Measurements from ENCODE around the gene TIMP2.
A peak's percentile ranks its signal among the peaks of the same experiment; 100 is the strongest.

The TIMP2 gene

GRCh38 chr17:78865682-78866390 lies 59.4 kb downstream of the TIMP2 start:
- DNase-seq (ENCODE audit: low read depth), result peak; percentile 60

GRCh38 chr17:78864117-78864516 lies 61.1 kb downstream of the TIMP2 start:
- no peak for DNase-seq (ENCODE audit: low read depth)

DNA sequence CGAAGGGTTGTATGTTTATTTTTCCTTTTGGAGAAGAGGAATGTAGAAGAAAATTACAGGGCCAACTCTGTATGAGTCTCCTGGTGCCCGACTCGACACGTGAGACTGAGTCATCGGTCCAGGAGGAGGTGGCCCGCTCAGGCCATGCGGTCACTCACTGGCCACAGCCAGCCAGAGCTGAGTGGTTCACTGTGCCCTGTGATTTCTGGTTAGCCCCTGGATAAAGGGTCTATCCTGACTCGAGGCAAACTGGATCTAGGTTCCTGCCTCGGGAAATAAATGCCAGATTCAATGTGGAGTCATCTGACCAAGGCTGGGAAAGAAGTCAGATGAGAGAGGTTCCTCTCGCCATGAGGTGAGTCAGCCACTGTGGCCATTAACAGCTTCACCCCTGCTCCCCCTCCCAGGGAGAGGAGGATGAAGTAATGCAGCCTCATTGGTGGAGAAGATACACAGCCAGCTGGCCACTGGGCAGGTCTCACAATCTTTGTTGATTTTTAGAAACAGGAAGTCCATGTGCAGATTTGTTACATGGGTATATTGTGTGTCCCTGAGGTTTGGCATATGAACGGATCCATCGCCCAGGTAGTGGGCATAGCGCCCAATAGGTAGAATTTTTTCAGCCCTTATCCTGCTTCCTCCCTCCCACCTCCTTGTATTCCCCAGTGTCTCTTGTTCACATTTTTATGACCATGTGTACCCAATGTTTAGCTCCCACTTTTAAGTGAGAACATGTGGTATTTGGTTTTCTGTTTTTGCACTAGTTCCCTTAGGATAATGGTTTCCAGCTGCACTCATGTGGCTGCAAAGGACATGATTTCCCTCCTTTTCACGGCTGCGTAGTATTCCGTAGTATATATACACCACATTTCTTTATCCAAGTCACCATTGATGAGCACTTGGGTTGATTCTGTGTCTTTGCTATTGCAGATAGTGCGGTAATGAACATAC lies 62.8 kb downstream of the TIMP2 start:
- peak; percentile 91 for DNase-seq (ENCODE audit: low read depth)

- DNase-seq (ENCODE audit: low read depth), result no peak
Measured at GRCh38 chr17:78861229-78861628, 64.0 kb downstream of the TIMP2 start.

DNA sequence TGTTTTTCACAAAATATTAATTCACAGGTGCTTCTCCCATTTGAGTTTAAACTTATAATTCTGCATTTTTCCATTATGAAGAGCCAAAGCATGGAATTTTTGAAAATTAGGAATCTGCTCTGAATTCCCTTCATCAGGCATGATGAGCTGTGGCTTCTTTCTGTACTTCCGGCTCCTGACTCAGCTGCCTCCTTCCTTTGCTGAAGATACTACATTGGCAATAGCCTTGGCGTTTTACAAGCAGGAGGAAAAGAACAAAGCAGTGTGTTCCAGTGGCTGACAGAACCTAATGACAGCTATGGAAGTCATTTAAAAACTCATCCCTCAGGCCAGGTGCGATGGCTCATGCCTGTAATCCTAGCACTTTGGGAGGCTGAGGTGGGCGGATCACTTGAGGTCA lies 66.1 kb downstream of the TIMP2 start:
- DNase-seq (ENCODE audit: low read depth), result no peak

- DNase-seq (ENCODE audit: low read depth), result no peak
Measured at GRCh38 chr17:78857266-78857665, 67.9 kb downstream of the TIMP2 start.

DNA sequence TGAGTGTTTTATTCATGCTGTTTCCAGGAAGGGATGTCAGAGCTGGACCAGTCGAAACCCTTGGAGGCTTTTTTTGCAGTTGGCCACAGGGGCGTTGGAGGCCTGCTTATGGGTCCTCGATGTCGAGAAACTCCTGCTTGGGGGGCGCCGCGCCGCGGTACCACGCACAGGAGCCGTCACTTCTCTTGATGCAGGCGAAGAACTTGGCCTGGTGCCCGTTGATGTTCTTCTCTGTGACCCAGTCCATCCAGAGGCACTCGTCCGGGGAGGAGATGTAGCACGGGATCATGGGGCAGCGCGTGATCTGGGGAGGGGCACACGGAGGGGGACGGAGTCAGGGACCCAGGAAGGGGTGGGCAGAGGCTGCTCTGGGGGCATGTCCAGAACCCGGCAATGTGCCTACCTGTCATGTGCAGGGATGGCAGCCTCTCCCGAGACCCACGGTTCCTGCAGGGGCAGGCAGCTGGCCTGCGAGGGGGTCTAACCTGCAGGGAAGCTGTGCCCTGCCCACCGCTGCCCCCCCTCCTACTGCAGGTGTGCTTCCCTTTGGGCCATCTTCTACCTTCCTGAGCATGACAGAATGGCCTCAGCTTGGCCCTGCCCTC lies 69.5 kb downstream of the TIMP2 start:
- DNase-seq (ENCODE audit: low read depth), result no peak

- DNase-seq (ENCODE audit: low read depth), result no peak
Measured at GRCh38 chr17:78854508-78854907, 70.7 kb downstream of the TIMP2 start.

DNA sequence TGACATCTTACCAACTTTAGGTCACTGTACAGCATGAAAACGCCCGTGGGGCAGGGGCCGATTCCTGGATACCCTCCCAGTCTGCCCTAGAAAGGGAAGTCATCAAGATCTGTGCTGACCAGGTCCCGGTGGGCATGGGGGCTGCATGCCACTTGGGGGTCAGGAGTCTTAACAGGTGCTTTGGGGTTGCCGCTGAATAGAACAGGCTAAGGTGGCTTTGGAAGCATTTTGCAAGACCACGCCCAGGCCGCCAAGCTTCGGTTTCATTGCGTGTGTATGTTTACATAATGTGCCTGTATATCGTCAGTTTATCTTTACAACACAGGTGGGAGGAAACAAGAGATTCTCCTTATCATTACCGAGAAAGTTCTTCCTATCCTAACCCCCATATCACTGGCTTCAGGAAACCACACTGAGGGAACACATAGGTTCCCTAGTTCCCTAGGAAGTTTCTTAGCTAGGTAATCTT lies 71.2 kb downstream of the TIMP2 start:
- DNase-seq (ENCODE audit: low read depth), result no peak

GRCh38 chr17:78852709-78853121 lies 72.5 kb downstream of the TIMP2 start:
- no peak for DNase-seq (ENCODE audit: low read depth)

- no peak for DNase-seq (ENCODE audit: low read depth)
Measured at GRCh38 chr17:78849026-78849425, 76.2 kb downstream of the TIMP2 start.

- DNase-seq (ENCODE audit: low read depth), result no peak
Measured at GRCh38 chr17:78847052-78847451, 78.1 kb downstream of the TIMP2 start.

- DNase-seq (ENCODE audit: low read depth), result no peak
Measured at GRCh38 chr17:78844301-78845005, 80.7 kb downstream of the TIMP2 start.

GRCh38 chr17:78842881-78843565 lies 82.2 kb downstream of the TIMP2 start:
- DNase-seq (ENCODE audit: low read depth), result no peak

GRCh38 chr17:78840780-78841611 lies 84.2 kb downstream of the TIMP2 start, which contains the start of gene USP36:
Gene USP36, minus strand, starts transcription at chr17:78840814. Its CDS starts 4,451 bp downstream, at chr17:78836363.
- DNase-seq (ENCODE audit: low read depth), result peak; percentile 98

DNA sequence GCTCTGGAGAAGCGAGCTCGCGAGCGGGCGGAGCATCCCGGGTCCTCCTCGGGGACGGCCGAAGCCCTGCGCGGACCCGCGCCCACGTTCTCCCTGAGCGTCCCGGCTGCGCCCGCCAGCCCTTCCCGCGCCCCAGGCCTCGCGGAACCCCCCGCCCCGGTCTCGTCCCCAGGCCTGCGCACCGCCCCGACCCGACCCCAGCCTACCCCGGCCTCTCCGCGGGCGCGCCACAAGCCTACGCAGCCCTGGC lies 84.7 kb downstream of the TIMP2 start:
- DNase-seq (ENCODE audit: low read depth), result no peak

DNA sequence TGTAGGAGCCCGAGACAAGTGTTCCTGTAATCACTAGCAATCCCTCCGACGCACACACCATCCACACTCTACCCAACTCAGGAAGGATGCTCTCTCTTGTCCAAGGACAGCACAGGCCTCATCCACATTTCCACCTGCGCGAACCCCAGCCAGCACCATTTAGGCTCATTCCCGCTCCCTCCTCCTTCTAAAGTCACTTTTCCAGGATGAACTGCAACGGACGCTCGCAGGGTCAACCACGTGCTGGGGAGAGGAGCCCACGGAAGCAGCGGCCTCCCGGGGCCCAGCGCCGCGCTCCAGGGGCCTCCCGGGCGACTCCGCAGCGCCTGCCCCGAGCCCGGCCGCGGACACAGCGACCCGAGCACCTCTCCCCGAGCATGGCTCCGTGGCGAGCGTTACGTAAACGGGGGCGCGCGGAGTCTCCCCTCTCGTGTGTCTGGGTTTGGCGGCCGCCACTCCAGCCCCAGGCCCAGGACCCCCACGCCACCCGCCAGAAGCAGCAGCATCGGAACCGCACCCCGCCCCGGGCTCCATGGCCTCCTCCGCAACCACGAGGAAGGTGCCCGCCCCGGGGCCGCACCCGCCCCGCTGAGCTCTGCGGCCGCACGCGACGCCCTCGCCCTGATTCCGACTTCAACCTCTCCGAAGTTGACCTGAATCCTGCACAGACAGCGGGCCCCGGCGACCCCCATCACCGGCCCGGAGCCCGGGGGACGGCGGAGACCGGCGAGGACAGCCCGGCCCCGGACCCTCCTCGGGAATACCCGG lies 85.2 kb downstream of the TIMP2 start:
- DNase-seq (ENCODE audit: low read depth), result peak; percentile 35

DNA sequence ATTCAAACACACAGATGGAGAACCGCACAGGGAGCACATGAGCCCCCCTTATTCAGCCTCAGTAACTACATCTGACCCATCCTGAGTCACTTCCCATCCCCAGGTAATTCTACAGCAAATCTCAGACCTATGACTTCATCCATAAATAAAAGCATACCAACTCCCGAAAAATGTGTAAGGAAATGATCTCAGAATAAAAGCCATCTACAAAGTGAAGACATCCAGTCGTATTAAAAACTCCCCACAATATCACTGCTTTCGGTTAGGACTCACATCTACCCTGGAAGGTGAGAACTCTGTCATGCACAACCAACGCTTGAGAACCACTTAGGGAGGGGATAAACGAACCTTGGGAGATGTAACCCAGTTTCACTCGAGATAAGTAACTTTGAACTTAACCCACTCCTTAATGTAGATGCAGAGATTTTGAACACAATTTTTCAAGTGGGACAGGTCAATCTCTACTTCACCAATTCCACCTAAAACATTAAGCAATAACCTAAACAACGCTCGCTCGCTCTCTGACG lies 85.9 kb downstream of the TIMP2 start:
- no peak for DNase-seq (ENCODE audit: low read depth)

DNA sequence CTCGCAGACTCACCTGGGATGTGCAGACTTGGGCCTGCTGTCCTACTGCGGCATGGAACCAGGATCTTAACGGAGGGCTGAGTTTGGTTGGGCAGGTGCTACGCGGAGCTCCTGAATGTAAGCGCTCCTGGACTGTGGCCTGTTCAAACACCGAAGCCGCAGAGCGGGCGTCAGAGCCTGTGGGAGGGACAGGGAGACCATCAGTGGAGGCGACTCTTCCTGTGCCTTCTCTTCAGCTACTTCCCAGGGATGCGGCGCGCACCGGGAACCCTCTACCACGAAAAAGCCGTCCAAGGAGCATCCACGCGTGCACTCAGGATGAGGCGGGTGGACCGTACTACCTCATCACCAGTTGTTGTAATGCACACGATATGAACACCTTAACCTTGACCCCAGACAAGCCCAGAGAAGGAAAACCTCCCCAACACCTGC lies 86.6 kb downstream of the TIMP2 start:
- no peak for DNase-seq (ENCODE audit: low read depth)
